Panc1 (cell line): ENCODE data around the gene BMAL1. TPM values are rescaled to one million over a fixed set of nuclear protein-coding genes. Genes with fewer than 3 reads are reported as not detected.

Source experiments
- ATAC-seq: fragments of 200-7000 bp; cut with Tn5 transposase; 2 replicates; pipeline ENCODE4 v1.9.1; 2020; ENCODE audit warnings: mild to moderate bottlenecking, moderate library complexity
- BruUV-seq: library from RNA; stranded (reverse); fragments of 400-500 nt; replicated peaks from 2 replicates; lab custom pipeline; 2021; lab: Mats Ljungman, UMichigan
- CTCF ChIA-PET: fragments of 300-600 bp; sonication (Branson Sonifier 250); formaldehyde crosslinking; loops from one replicate; lab custom pipeline; 2022; ENCODE audit warnings: antibody characterized with exemption; lab: Charles Lee
- POLR2A ChIA-PET: fragments of 300-600 bp; sonication (Branson Sonifier 250); formaldehyde crosslinking; loops from one replicate; lab custom pipeline; 2022; ENCODE audit warnings: antibody characterized with exemption; lab: Charles Lee
- DNase-seq: peaks from one replicate; pipeline ENCODE4 v3.0.0-alpha.2; 2010; ENCODE audit warnings: low read depth, low spot score
- H3K27ac ChIP-seq: 2 replicates; pipeline ENCODE4 v1.5.1; 2011; ENCODE audit warnings: mild to moderate bottlenecking, low read length, inconsistent platforms
- H3K27me3 ChIP-seq: fragments of 200-500 bp; sonication (Bioruptor generic); 2 replicates; pipeline ENCODE4 v1.6.0; 2014; ENCODE audit warnings: low read length, inconsistent platforms; ENCODE audit not compliant: control insufficient read depth, insufficient read depth
- H3K36me3 ChIP-seq: fragments of 200-500 bp; sonication (Bioruptor generic); 2 replicates; pipeline ENCODE4 v1.5.1; 2014; ENCODE audit warnings: inconsistent platforms, mild to moderate bottlenecking, low read length, moderate library complexity; ENCODE audit not compliant: control insufficient read depth, insufficient read depth
- H3K4me1 ChIP-seq: 2 replicates; pipeline ENCODE4 v1.5.1; 2011; ENCODE audit warnings: inconsistent platforms, mild to moderate bottlenecking, low read length, moderate library complexity; ENCODE audit not compliant: control insufficient read depth, insufficient read depth
- H3K4me3 ChIP-seq, 2 experiments: 2 replicates each; pipeline ENCODE4 v1.5.1; 2011 to 2012; ENCODE audit warnings: low read depth in 2 of 2, low read length in 2 of 2, mild to moderate bottlenecking in 2 of 2, inconsistent platforms in 1 of 2, moderate library complexity in 1 of 2
- H3K9me3 ChIP-seq: fragments of 200-500 bp; sonication (Bioruptor generic); 2 replicates; pipeline ENCODE4 v1.5.1; 2014; ENCODE audit warnings: low read depth, mild to moderate bottlenecking, inconsistent platforms, low read length, moderate library complexity; ENCODE audit not compliant: control insufficient read depth, insufficient read depth
- CTCF ChIP-seq: fragments of 450-650 bp; IDR thresholded peaks from 2 replicates; pipeline ENCODE4 v1.5.1; 2017; ENCODE audit warnings: mild to moderate bottlenecking
- POLR2AphosphoS5 ChIP-seq: IDR thresholded peaks from 2 replicates; pipeline ENCODE4 v1.6.1; 2012; ENCODE audit warnings: mild to moderate bottlenecking, low read depth, low read length, moderate library complexity
- REST ChIP-seq, 2 experiments: IDR thresholded peaks; 2 replicates each; pipeline ENCODE4 v1.6.1; 2011 to 2012; ENCODE audit warnings: low read depth in 2 of 2, control low read depth in 1 of 2, low read length in 1 of 2, mild to moderate bottlenecking in 1 of 2, moderate library complexity in 1 of 2; ENCODE audit not compliant: insufficient read depth in 1 of 2
- SIN3A ChIP-seq: IDR thresholded peaks from 2 replicates; pipeline ENCODE4 v1.6.1; 2012; ENCODE audit warnings: low read depth, mild to moderate bottlenecking, low read length, moderate library complexity, borderline replicate concordance; ENCODE audit not compliant: insufficient read depth
- TCF7L2 ChIP-seq: IDR thresholded peaks from 2 replicates; pipeline ENCODE4 v1.6.1; 2011; ENCODE audit warnings: mild to moderate bottlenecking, low read depth, low read length, inconsistent platforms
- in situ Hi-C: cut with HindIII; loops from 2 replicates; pipeline ENCODE4 v1.10.0; 2016; ENCODE audit warnings: low sequenced_read_pairs, low pct_unique_long_range_greater_than_20kb
- intact Hi-C: fragments of 100-400 bp; cut with micrococcal nuclease; formaldehyde crosslinking; loops from one replicate; pipeline ENCODE4 v1.10.0; 2022; ENCODE audit not compliant: unreplicated experiment
- total RNA-seq: library from RNA; stranded (reverse); gene quantifications from one replicate; pipeline ENCODE4 v1.2.1, GENCODE V29; 2021; ENCODE audit not compliant: unreplicated experiment

BMAL1 gene
- total RNA-seq, 1 experiment from 2014 or later = 9.3 TPM

DNA sequence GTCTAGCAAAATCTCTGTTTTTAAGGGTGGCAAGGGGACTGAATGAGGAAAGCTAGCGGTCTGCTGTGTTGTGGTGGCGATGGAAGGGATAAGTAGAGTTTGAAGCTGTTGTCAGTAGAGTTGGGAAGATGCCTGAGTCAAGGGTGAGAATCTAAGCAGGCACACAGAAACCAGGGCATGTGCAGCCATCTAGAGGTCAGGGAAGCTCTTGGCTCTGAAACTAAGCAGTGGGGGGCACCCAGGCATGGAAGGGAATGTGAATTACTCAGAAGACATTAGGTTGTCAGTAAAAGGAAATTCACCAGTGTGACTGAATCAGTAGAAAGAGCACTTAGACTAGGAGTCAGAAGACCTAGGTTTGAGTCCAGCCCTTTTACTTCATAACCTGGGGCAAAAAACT is 15.4 kb downstream of the BMAL1 start:
- no peaks in the 10 kb centered on the region for H3K36me3 ChIP-seq
- POLR2A ChIA-PET = no interaction called here
- H3K27me3 ChIP-seq = no peaks in the 10 kb centered on the region
- H3K4me3 ChIP-seq = no peak overlapping the region
- intact Hi-C loops (no loop called here), in situ Hi-C loops (no loop called here)
- H3K4me1 ChIP-seq = no peaks in the 10 kb centered on the region
- TF ChIP-seq POLR2AphosphoS5 (no peak), REST (IDR thresholded peaks at IDR 0.05; ENCODE audit: insufficient read depth in 1 of 2, low read depth in 2 of 2, low read length in 1 of 2) (no peak), CTCF (no peak), SIN3A (no peak), TCF7L2 (no peak)
- CTCF ChIA-PET = no interaction called here
- H3K27ac ChIP-seq = no peak overlapping the region
- BruUV-seq = no TSS peak
- DNase-seq (no peak), ATAC-seq (no peak)
- no peaks in the 10 kb centered on the region for H3K9me3 ChIP-seq

DNA sequence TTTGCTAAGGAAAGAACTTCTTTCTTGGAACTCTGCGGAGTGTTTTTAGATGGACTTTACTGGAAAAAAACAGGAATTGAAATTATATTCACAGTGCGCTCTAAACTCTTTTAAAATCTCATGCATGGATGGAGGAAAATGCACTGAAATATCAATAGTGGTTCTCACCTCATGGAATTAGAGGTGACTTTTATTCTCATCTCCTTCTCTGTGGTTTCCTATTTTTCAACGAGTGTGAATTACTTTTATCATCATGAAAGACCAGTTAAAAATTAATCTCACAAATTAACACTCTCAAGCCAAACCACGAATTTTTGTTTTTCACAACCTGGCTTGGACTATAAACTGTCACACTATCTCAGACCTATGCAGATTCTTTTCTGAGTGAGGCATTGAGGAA is 16.6 kb downstream of the BMAL1 start:
- DNase-seq (no peak), ATAC-seq (no peak)
- in situ Hi-C loops = no loop called here
- H3K4me3 ChIP-seq = no peak overlapping the region
- TF ChIP-seq REST (IDR thresholded peaks at IDR 0.05; ENCODE audit: insufficient read depth in 1 of 2, low read depth in 2 of 2, low read length in 1 of 2) (no peak), SIN3A (no peak), TCF7L2 (no peak), CTCF (no peak), POLR2AphosphoS5 (no peak)
- intact Hi-C loops = no loop called here
- CTCF ChIA-PET = no interaction called here
- no peaks in the 10 kb centered on the region for H3K9me3 ChIP-seq
- POLR2A ChIA-PET = no interaction called here
- BruUV-seq = no TSS peak
- no peaks in the 10 kb centered on the region for H3K27me3 ChIP-seq
- H3K4me1 ChIP-seq = no peaks in the 10 kb centered on the region
- H3K27ac ChIP-seq = no peak overlapping the region
- H3K36me3 ChIP-seq = no peaks in the 10 kb centered on the region
